H9 (cell line): ENCODE results near the gene KLF13. TPM values are rescaled to one million over a fixed set of nuclear protein-coding genes. Genes with fewer than 3 reads are reported as not detected.
A peak's percentile ranks its signal among the peaks of the same experiment; 100 is the strongest.

ENCODE experiments used
- DNase-seq: peaks from one replicate; pipeline ENCODE4 v3.0.0-alpha.2; 2017
- H2AFZ ChIP-seq: one replicate; pipeline ENCODE4 v1.6.1; 2013; ENCODE audit warnings: mild to moderate bottlenecking, low read length, control low read depth, moderate library complexity
- H2AK5ac ChIP-seq: 2 replicates; pipeline ENCODE4 v1.6.1; 2013; ENCODE audit warnings: low read length, control low read depth, mixed read lengths; ENCODE audit not compliant: insufficient read length
- H2BK120ac ChIP-seq: one replicate; pipeline ENCODE4 v1.6.1; 2013; ENCODE audit warnings: low read depth, mild to moderate bottlenecking, low read length, control low read depth, inconsistent platforms; ENCODE audit not compliant: poor library complexity, severe bottlenecking
- H2BK12ac ChIP-seq: 2 replicates; pipeline ENCODE4 v1.6.1; 2013; ENCODE audit warnings: low read length, control low read depth, mixed read lengths, low read depth; ENCODE audit not compliant: insufficient read length
- H2BK15ac ChIP-seq: 2 replicates; pipeline ENCODE4 v1.6.1; 2013; ENCODE audit warnings: low read depth, low read length, control low read depth
- H2BK20ac ChIP-seq: one replicate; pipeline ENCODE4 v1.6.1; 2013; ENCODE audit warnings: low read depth, mild to moderate bottlenecking, low read length, control low read depth, inconsistent platforms; ENCODE audit not compliant: poor library complexity, severe bottlenecking
- H2BK5ac ChIP-seq: 2 replicates; pipeline ENCODE4 v1.6.1; 2013; ENCODE audit warnings: low read length, control low read depth, mixed read lengths; ENCODE audit not compliant: insufficient read length
- H3K14ac ChIP-seq: 2 replicates; pipeline ENCODE4 v1.6.1; 2013; ENCODE audit warnings: low read length, control low read depth; ENCODE audit not compliant: insufficient read depth
- H3K18ac ChIP-seq: 2 replicates; pipeline ENCODE4 v1.6.1; 2013; ENCODE audit warnings: low read depth, mild to moderate bottlenecking, mixed read lengths, low read length, control low read depth; ENCODE audit not compliant: insufficient read length
- H3K23ac ChIP-seq: 2 replicates; pipeline ENCODE4 v1.6.1; 2013; ENCODE audit warnings: low read length, control low read depth, mixed read lengths, low read depth; ENCODE audit not compliant: insufficient read length
- H3K23me2 ChIP-seq: 2 replicates; pipeline ENCODE4 v1.6.1; 2013; ENCODE audit warnings: low read depth, mild to moderate bottlenecking, mixed read lengths, low read length, control low read depth; ENCODE audit not compliant: insufficient read length, poor library complexity, severe bottlenecking
- H3K27ac ChIP-seq: 2 replicates; pipeline ENCODE4 v1.5.1; 2013; ENCODE audit warnings: low read length, control low read depth, mixed read lengths, low read depth; ENCODE audit not compliant: insufficient read length
- H3K27me3 ChIP-seq: 2 replicates; pipeline ENCODE4 v1.6.1; 2013; ENCODE audit warnings: low read length, control low read depth, inconsistent platforms; ENCODE audit not compliant: insufficient read depth
- H3K4ac ChIP-seq: 2 replicates; pipeline ENCODE4 v1.6.1; 2013; ENCODE audit warnings: low read depth, mild to moderate bottlenecking, control low read depth, inconsistent platforms, low read length, moderate library complexity
- H3K4me1 ChIP-seq: 2 replicates; pipeline ENCODE4 v1.6.1; 2013; ENCODE audit warnings: low read length, control low read depth, inconsistent platforms; ENCODE audit not compliant: insufficient read depth
- H3K4me2 ChIP-seq: 2 replicates; pipeline ENCODE4 v1.6.1; 2013; ENCODE audit warnings: low read length, control low read depth, mixed read lengths; ENCODE audit not compliant: insufficient read length, insufficient read depth
- H3K56ac ChIP-seq: 2 replicates; pipeline ENCODE4 v1.6.1; 2013; ENCODE audit warnings: low read depth, mild to moderate bottlenecking, mixed read lengths, low read length, control low read depth; ENCODE audit not compliant: insufficient read length
- H3K79me1 ChIP-seq: 2 replicates; pipeline ENCODE4 v1.6.1; 2013; ENCODE audit warnings: low read depth, mild to moderate bottlenecking, moderate library complexity, low read length, control low read depth, inconsistent platforms; ENCODE audit not compliant: insufficient read depth, poor library complexity, severe bottlenecking
- H3K79me2 ChIP-seq: 2 replicates; pipeline ENCODE4 v1.6.1; 2013; ENCODE audit warnings: low read length, control low read depth, inconsistent platforms; ENCODE audit not compliant: insufficient read depth
- H3K9ac ChIP-seq: 2 replicates; pipeline ENCODE4 v1.6.1; 2013; ENCODE audit warnings: low read length, control low read depth, mixed read lengths; ENCODE audit not compliant: insufficient read length; ENCODE audit errors: extremely low read depth
- H3K9me3 ChIP-seq: one replicate; pipeline ENCODE4 v1.6.1; 2013; ENCODE audit warnings: low read depth, low read length, inconsistent platforms; ENCODE audit not compliant: control insufficient read depth
- H3T11ph ChIP-seq: one replicate; pipeline ENCODE4 v1.6.1; 2013; ENCODE audit warnings: mild to moderate bottlenecking, low read length, control low read depth, inconsistent platforms
- H4K20me1 ChIP-seq: one replicate; pipeline ENCODE4 v1.6.1; 2013; ENCODE audit not compliant: control insufficient read depth, insufficient read length, insufficient read depth
- H4K5ac ChIP-seq: 2 replicates; pipeline ENCODE4 v1.6.1; 2013; ENCODE audit warnings: low read depth, mild to moderate bottlenecking, mixed read lengths, low read length, control low read depth; ENCODE audit not compliant: insufficient read length
- H4K8ac ChIP-seq: replicated peaks from 2 replicates; pipeline ENCODE4 v1.6.1; 2013; ENCODE audit warnings: low read length, control low read depth, mixed read lengths, low read depth; ENCODE audit not compliant: insufficient read length
- H4K91ac ChIP-seq: 2 replicates; pipeline ENCODE4 v1.6.1; 2013; ENCODE audit warnings: low read depth, mild to moderate bottlenecking, moderate library complexity, mixed read lengths, low read length, control low read depth; ENCODE audit not compliant: insufficient read length
- H3K27ac Mint-ChIP-seq, 3 experiments: 2 replicates in 2 of 3; 3 replicates in 1 of 3; pipeline ENCODE4 v1.8.0; 2020 to 2021; ENCODE audit warnings: mixed read lengths in 3 of 3, mild to moderate bottlenecking in 1 of 3, moderate library complexity in 1 of 3
- H3K27me3 Mint-ChIP-seq: 2 replicates; pipeline ENCODE4 v1.8.0; 2021; ENCODE audit warnings: low read depth, mild to moderate bottlenecking, moderate library complexity, mixed read lengths
- H3K36me3 Mint-ChIP-seq, 3 experiments: 2 replicates in 2 of 3; 3 replicates in 1 of 3; pipeline ENCODE4 v1.8.0; 2020 to 2021; ENCODE audit warnings: low read depth in 3 of 3, mixed read lengths in 3 of 3; ENCODE audit not compliant: insufficient read depth in 1 of 3
- H3K4me1 Mint-ChIP-seq, 2 experiments: 2 replicates each; pipeline ENCODE4 v1.8.0; 2020; ENCODE audit warnings: mixed read lengths in 2 of 2
- H3K4me3 Mint-ChIP-seq, 2 experiments: 2 replicates in 1 of 2; 3 replicates in 1 of 2; pipeline ENCODE4 v1.8.0; 2020 to 2021; ENCODE audit warnings: mild to moderate bottlenecking in 2 of 2, mixed read lengths in 2 of 2, moderate library complexity in 1 of 2
- H3K9me3 Mint-ChIP-seq, 2 experiments: 2 replicates in 1 of 2; 3 replicates in 1 of 2; pipeline ENCODE4 v1.8.0; 2020; ENCODE audit warnings: mild to moderate bottlenecking in 2 of 2, mixed read lengths in 2 of 2, moderate library complexity in 1 of 2
- WGBS: extraction: QIAGEN DNeasy Blood & Tissue Kit; methylation state at CpG from one replicate; pipeline ENCODE4 v1.1.7; 2013; ENCODE audit warnings: missing lambda C conversion rate, low lambda C conversion rate, mixed read lengths; ENCODE audit not compliant: insufficient read length; ENCODE audit errors: extremely low coverage; 5-methylcytosine and 5-hydroxymethylcytosine counted together
- total RNA-seq: library from RNA; stranded (reverse); gene quantifications from 2 replicates; pipeline ENCODE4 v1.2.1, GENCODE V29; 2021
- TF ChIP-seq, protein P1 (sequence below): fragments of 200-600 bp; sonication (generic); conservative IDR thresholded peaks from 3 replicates; pipeline ENCODE4 v1.8.0; 2021; ENCODE audit warnings: antibody characterized with exemption, mild to moderate bottlenecking

Gene KLF13
- total RNA-seq, 1 experiment from 2014 or later: 33.4 TPM

GRCh38 chr15:31338318-31338878, 11.8 kb downstream of the KLF13 start:
- Histone ChIP-seq H4K8ac (no peak overlapping the region), H3K79me2 (peaks cover 11% of the 10 kb centered on the region; the same call in 1 of the 2 replicates), H3K27ac (no peak overlapping the region), H3K79me1 (no peaks in the 10 kb centered on the region), H3T11ph (no peak overlapping the region), H2AFZ (no peak overlapping the region), H3K18ac (peak overlapping the region; percentile 7), H2BK120ac (no peak overlapping the region), H4K5ac (no peak overlapping the region), H2BK20ac (no peak overlapping the region), H2AK5ac (no peak overlapping the region), H3K9ac (no peak overlapping the region), H3K23me2 (no peaks in the 10 kb centered on the region), H3K14ac (peak overlapping the region; percentile 55), H4K91ac (no peak overlapping the region), H3K9me3 (no peaks in the 10 kb centered on the region), H2BK5ac (no peak overlapping the region), H3K4ac (no peak overlapping the region; the same call in 1 of the 2 replicates), H2BK15ac (peak overlapping the region; percentile 19; the same call in 1 of the 2 replicates), H4K20me1 (no peaks in the 10 kb centered on the region), H3K4me2 (no peak overlapping the region), H3K4me1 (peaks cover 1% of the 10 kb centered on the region; the same call in 1 of the 2 replicates), H3K23ac (no peak overlapping the region), H2BK12ac (no peak overlapping the region), H3K27me3 (no peaks in the 10 kb centered on the region), H3K56ac (no peak overlapping the region)
- WGBS: no CpG with 5 or more reads among the region's 9 CpGs
- Mint-ChIP-seq H3K27ac (peak overlapping the region in 1 of 3 experiments; percentile 34; a peak in 1 of 7 replicates), H3K27me3 (no peaks in the 10 kb centered on the region), H3K9me3 (no peaks in the 10 kb centered on the region), H3K4me3 (no peak overlapping the region), H3K36me3 (no peaks in the 10 kb centered on the region; a peak in 1 of 7 replicates), H3K4me1 (peaks cover 43 to 51% of the 10 kb centered on the region in 2 experiments)
- DNase-seq: no peak
- TF ChIP-seq, protein P1, sequence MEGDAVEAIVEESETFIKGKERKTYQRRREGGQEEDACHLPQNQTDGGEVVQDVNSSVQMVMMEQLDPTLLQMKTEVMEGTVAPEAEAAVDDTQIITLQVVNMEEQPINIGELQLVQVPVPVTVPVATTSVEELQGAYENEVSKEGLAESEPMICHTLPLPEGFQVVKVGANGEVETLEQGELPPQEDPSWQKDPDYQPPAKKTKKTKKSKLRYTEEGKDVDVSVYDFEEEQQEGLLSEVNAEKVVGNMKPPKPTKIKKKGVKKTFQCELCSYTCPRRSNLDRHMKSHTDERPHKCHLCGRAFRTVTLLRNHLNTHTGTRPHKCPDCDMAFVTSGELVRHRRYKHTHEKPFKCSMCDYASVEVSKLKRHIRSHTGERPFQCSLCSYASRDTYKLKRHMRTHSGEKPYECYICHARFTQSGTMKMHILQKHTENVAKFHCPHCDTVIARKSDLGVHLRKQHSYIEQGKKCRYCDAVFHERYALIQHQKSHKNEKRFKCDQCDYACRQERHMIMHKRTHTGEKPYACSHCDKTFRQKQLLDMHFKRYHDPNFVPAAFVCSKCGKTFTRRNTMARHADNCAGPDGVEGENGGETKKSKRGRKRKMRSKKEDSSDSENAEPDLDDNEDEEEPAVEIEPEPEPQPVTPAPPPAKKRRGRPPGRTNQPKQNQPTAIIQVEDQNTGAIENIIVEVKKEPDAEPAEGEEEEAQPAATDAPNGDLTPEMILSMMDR: no peak
